Activated CD4-positive, alpha-beta T cell treated with anti-CD3 and anti-CD28 coated beads, Interleukin-2, amount 10 ng/mL, durations not matched to agents 24 days and 14 days (primary cell): ENCODE measurements around the gene C17orf50. TPM values are rescaled to one million over a fixed set of nuclear protein-coding genes. Genes with fewer than 3 reads are reported as not detected.

Experiments
- DNase-seq: peaks from one replicate; pipeline ENCODE4 v3.0.0; 2022
- H3K27ac Mint-ChIP-seq: one replicate; pipeline ENCODE4 v1.8.0; 2022; ENCODE audit warnings: mild to moderate bottlenecking, mixed read lengths
- H3K27me3 Mint-ChIP-seq: one replicate; pipeline ENCODE4 v1.8.0; 2022; ENCODE audit warnings: mixed read lengths
- H3K36me3 Mint-ChIP-seq: one replicate; pipeline ENCODE4 v1.8.0; 2022; ENCODE audit warnings: low read depth, mild to moderate bottlenecking, mixed read lengths
- H3K4me1 Mint-ChIP-seq: one replicate; pipeline ENCODE4 v1.8.0; 2021; ENCODE audit warnings: mixed read lengths
- H3K4me3 Mint-ChIP-seq: one replicate; pipeline ENCODE4 v1.8.0; 2022; ENCODE audit warnings: mild to moderate bottlenecking, moderate library complexity, mixed read lengths
- H3K9me3 Mint-ChIP-seq: one replicate; pipeline ENCODE4 v1.8.0; 2021; ENCODE audit warnings: mixed read lengths
- intact Hi-C: fragments of 100-400 bp; cut with micrococcal nuclease; formaldehyde crosslinking; loops from one replicate; pipeline ENCODE4 v1.15.1; 2023
- total RNA-seq: library from RNA; stranded (reverse); gene quantifications from 2 replicates; pipeline ENCODE4 v1.2.3, GENCODE V29; 2022

The C17orf50 gene
- total RNA-seq, 1 donor from 2014 or later: not detected

- Mint-ChIP-seq H3K27me3 (peaks cover 33% of the 10 kb centered on the region), H3K9me3 (no peaks in the 10 kb centered on the region), H3K27ac (no peak overlapping the region), H3K4me3 (peak overlapping the region; percentile 70), H3K4me1 (peaks cover 4% of the 10 kb centered on the region), H3K36me3 (no peaks in the 10 kb centered on the region)
- intact Hi-C loops: loop anchor here (10.0 kb wide), 1 partner anchor 596 kb away; the partner anchor contains the start of genes NLE1 and UNC45B
- peak; percentile 73 for DNase-seq
Observed at GRCh38 chr17:35740997-35741931, 19.4 kb upstream of the C17orf50 start.

DNA sequence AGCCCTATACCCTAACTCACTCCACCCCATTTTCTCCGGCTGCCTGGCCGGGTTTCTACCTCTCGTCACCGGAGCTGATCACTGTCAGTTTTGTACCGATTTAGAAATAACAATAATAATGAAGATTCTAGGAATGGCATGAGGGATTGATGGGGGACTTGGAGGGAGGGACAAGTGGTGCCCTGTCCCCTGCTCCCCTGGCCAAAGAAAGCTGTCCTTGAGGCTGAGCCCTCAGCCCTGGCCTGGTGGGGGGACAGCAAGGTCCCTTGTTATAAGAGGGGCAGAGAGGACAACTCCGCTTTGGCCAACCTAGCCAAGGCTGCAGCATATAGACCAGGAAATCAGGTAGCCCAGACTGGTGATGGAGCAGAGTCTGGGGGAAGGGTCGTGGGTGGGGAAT lies 18.2 kb upstream of the C17orf50 start:
- H3K9me3 Mint-ChIP-seq: no peaks in the 10 kb centered on the region
- H3K36me3 Mint-ChIP-seq: no peaks in the 10 kb centered on the region
- intact Hi-C loops: loop anchor here (10.0 kb wide), 1 partner anchor 598 kb away; the partner anchor contains the start of genes NLE1 and UNC45B
- no peak overlapping the region for H3K4me3 Mint-ChIP-seq
- no peak overlapping the region for H3K27ac Mint-ChIP-seq
- H3K4me1 Mint-ChIP-seq: peaks cover 4% of the 10 kb centered on the region
- DNase-seq: no peak
- H3K27me3 Mint-ChIP-seq: peaks cover 33% of the 10 kb centered on the region

- intact Hi-C loops: loop anchor here (10.0 kb wide), 1 partner anchor 598 kb away; the partner anchor contains the start of genes NLE1 and UNC45B
- Mint-ChIP-seq H3K36me3 (no peaks in the 10 kb centered on the region), H3K27ac (no peak overlapping the region), H3K4me3 (no peak overlapping the region), H3K4me1 (peaks cover 4% of the 10 kb centered on the region), H3K27me3 (peaks cover 33% of the 10 kb centered on the region), H3K9me3 (no peaks in the 10 kb centered on the region)
- no peak for DNase-seq
Observed at GRCh38 chr17:35742896-35743477, 17.7 kb upstream of the C17orf50 start.

DNA sequence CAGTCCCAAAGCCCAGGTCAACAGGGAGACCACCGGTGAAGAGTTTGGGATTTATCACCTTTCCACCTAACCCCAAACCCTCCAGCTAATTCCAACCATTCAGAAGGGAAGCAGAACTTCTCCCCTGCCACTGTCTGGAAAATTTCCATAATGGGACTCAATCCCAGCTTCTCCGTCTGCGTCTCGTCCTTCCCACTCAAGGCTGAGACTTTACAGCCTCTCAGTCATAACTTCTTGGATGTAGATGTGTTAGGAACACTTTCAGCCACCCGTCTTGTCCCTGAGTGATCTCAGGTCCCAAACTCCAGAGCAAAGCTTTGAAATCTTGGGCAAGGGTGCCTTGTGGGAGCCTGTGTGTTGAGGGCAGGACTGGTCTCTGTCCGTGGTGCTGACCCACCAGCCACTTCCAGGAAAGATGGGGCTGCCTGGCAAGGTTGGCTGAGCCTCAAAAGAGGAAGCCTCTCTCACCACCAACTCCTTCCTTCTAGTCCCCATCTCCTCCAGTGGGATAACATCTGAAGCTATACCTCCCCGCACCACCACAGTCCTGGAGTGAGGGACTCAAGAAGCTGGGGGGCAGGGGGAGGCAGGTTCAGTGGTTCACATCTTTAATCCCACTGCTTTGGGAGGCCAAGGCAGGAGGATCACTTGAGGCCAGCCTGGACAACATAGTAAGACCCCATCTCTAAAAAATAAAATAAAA lies 16.9 kb upstream of the C17orf50 start:
- intact Hi-C loops: loop anchor here (10.0 kb wide), 1 partner anchor 599 kb away; the partner anchor contains the start of genes NLE1 and UNC45B
- peak; percentile 70 for DNase-seq
- H3K4me3 Mint-ChIP-seq: no peak overlapping the region
- H3K9me3 Mint-ChIP-seq: no peaks in the 10 kb centered on the region
- peaks cover 11% of the 10 kb centered on the region for H3K4me1 Mint-ChIP-seq
- no peaks in the 10 kb centered on the region for H3K36me3 Mint-ChIP-seq
- peaks cover 36% of the 10 kb centered on the region for H3K27me3 Mint-ChIP-seq
- no peak overlapping the region for H3K27ac Mint-ChIP-seq

- DNase-seq: no peak
- intact Hi-C loops: loop anchor here (10.0 kb wide), 1 partner anchor 600 kb away; the partner anchor contains the start of genes NLE1 and UNC45B
- Mint-ChIP-seq H3K4me1 (peaks cover 18% of the 10 kb centered on the region), H3K27ac (no peak overlapping the region), H3K27me3 (peaks cover 37% of the 10 kb centered on the region), H3K4me3 (no peak overlapping the region), H3K36me3 (no peaks in the 10 kb centered on the region), H3K9me3 (no peaks in the 10 kb centered on the region)
Observed at GRCh38 chr17:35744830-35745229, 15.9 kb upstream of the C17orf50 start.

GRCh38 chr17:35745246-35745645 lies 15.4 kb upstream of the C17orf50 start:
- no peaks in the 10 kb centered on the region for H3K9me3 Mint-ChIP-seq
- H3K4me1 Mint-ChIP-seq: peaks cover 20% of the 10 kb centered on the region
- intact Hi-C loops: loop anchor here (10.0 kb wide), 1 partner anchor 600 kb away; the partner anchor contains the start of genes NLE1 and UNC45B
- H3K4me3 Mint-ChIP-seq: no peak overlapping the region
- H3K36me3 Mint-ChIP-seq: no peaks in the 10 kb centered on the region
- no peak for DNase-seq
- H3K27me3 Mint-ChIP-seq: peaks cover 35% of the 10 kb centered on the region
- no peak overlapping the region for H3K27ac Mint-ChIP-seq

DNA sequence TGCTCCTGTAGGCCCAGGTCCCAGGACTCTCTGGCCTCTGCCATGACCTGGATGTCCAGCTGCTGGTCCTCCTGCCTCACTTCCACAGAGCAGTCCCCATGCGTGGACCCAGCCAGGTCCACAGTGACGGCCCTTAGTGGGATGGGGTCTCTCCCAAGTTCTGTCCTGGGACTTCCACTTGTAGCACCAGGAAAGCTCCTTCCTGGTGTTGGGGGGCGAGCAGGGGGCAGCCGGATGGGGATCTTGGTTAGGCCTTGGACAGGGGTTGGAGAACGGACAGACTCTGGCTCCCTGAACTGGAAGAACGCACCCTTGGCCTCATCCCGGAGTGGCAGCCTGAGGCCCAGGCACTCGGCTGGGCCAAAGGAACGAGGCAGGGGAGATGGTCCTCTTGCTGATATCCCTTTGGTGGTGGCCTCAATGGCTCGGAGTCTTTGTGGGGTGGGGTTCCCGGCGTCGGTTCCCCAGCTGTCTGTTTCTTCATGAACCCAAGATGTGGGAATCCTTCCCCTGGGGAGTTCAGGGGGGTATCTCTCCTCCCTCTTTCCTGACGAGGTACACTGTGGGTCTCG lies 14.9 kb upstream of the C17orf50 start:
- intact Hi-C loops: loop anchor here (2.0 to 10.0 kb wide), 2 partner anchors 433 to 601 kb away; partner anchors contain the start of genes NLE1 and UNC45B
- H3K4me1 Mint-ChIP-seq: peaks cover 20% of the 10 kb centered on the region
- no peak overlapping the region for H3K27ac Mint-ChIP-seq
- DNase-seq: no peak
- peaks cover 37% of the 10 kb centered on the region for H3K27me3 Mint-ChIP-seq
- no peaks in the 10 kb centered on the region for H3K9me3 Mint-ChIP-seq
- no peaks in the 10 kb centered on the region for H3K36me3 Mint-ChIP-seq
- no peak overlapping the region for H3K4me3 Mint-ChIP-seq

- DNase-seq: peak; percentile 93
- peaks cover 18% of the 10 kb centered on the region for H3K4me1 Mint-ChIP-seq
- H3K4me3 Mint-ChIP-seq: no peak overlapping the region
- intact Hi-C loops: loop anchor here (1.0 to 10.0 kb wide), 3 partner anchors 134 to 603 kb away; partner anchors contain the start of genes NLE1 and UNC45B
- H3K9me3 Mint-ChIP-seq: no peaks in the 10 kb centered on the region
- peaks cover 30% of the 10 kb centered on the region for H3K27me3 Mint-ChIP-seq
- no peak overlapping the region for H3K27ac Mint-ChIP-seq
- H3K36me3 Mint-ChIP-seq: no peaks in the 10 kb centered on the region
Observed at GRCh38 chr17:35747540-35748017, 13.1 kb upstream of the C17orf50 start.

DNA sequence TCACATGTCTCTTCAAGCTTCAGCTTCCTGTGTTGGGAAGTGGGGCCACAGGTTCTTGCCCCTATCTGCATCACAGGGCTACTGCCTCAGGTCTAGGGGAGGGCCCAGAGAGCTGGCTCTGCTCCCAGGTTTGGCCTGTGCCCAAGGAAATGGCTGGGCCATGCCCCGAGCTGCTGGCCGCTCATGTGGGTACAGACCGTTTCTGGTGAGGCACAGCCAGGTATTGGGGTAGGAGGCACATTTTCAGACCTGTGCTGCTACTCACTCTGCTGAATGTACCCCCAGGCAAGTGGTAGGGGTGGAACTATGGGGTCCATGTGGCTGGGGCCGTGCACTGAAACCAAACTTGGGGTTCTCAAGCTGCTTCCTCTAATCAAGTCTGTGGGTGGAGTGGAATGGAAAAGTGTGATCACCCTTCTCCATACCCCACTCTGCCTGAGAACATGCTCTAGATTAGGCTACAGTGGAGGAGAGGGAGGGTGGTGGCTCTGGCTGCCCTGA lies 12.3 kb upstream of the C17orf50 start:
- Mint-ChIP-seq H3K27ac (peak overlapping the region; percentile 56), H3K9me3 (no peaks in the 10 kb centered on the region), H3K4me1 (peaks cover 18% of the 10 kb centered on the region), H3K27me3 (peaks cover 36% of the 10 kb centered on the region), H3K4me3 (no peak overlapping the region), H3K36me3 (no peaks in the 10 kb centered on the region)
- intact Hi-C loops: loop anchor here (10.0 kb wide), 1 partner anchor 604 kb away; the partner anchor contains the start of genes NLE1 and UNC45B
- no peak for DNase-seq

GRCh38 chr17:35748979-35749378 lies 11.7 kb upstream of the C17orf50 start:
- no peaks in the 10 kb centered on the region for H3K9me3 Mint-ChIP-seq
- peaks cover 18% of the 10 kb centered on the region for H3K4me1 Mint-ChIP-seq

DNA sequence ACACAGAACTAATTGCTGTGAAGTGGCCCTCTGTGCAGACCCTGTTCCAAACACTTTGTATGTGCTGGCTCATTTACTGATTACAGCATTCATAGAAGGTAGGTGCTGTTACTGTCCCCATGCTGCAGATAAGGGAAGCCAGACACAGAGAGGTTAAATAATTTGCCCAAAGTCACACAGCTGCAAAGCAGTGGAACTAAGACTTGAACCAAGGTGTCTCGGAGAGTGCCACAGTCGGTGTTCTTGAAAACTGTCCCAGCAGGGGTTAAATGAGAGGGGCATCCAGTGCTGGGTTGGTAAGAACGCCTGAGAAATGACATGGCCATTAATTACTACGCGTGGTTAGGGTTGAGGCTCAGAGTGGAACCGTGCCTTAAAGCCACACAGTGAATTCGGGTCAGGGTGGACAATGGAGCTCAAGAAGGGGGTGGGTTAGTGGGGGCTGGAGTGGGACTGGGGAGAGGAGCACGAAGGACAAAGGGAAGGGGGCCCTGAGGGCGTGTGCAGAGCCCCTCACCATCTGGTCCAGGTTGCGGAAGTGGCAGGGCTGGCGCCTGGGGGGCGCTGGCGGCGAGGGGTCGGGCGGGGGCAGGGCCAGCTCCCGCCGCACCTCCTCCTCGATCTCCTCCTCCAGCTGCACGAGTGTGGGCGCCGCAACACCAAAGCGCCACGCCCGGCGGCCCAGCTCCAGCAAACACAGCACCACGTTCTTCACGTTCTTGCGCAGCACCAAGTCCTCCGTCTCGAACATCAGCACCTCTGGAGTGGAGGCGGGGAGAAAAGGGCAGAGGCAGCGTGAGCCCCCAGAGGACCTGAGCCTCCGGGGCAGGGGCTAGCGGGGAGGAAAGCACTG lies 10.9 kb upstream of the C17orf50 start:
- H3K27ac Mint-ChIP-seq: no peak overlapping the region
- H3K27me3 Mint-ChIP-seq: peaks cover 37% of the 10 kb centered on the region
- peaks cover 18% of the 10 kb centered on the region for H3K4me1 Mint-ChIP-seq
- intact Hi-C loops: loop anchor here (10.0 kb wide), 1 partner anchor 605 kb away; the partner anchor contains the start of genes NLE1 and UNC45B
- no peaks in the 10 kb centered on the region for H3K36me3 Mint-ChIP-seq
- peak overlapping the region; percentile 47 for H3K4me3 Mint-ChIP-seq
- no peak for DNase-seq
- H3K9me3 Mint-ChIP-seq: no peaks in the 10 kb centered on the region

More at GRCh38 chr17:35748979-35749378, 11.7 kb upstream of the C17orf50 start:
- intact Hi-C loops: loop anchor here (10.0 kb wide), 1 partner anchor 604 kb away; the partner anchor contains the start of genes NLE1 and UNC45B
- no peak overlapping the region for H3K4me3 Mint-ChIP-seq
- no peak overlapping the region for H3K27ac Mint-ChIP-seq
- H3K36me3 Mint-ChIP-seq: no peaks in the 10 kb centered on the region
- H3K27me3 Mint-ChIP-seq: peaks cover 34% of the 10 kb centered on the region
- DNase-seq: no peak
